Measurements from ENCODE around the gene PRKG1. TPM values are rescaled to one million over a fixed set of nuclear protein-coding genes. Genes with fewer than 3 reads are reported as not detected.

PRKG1 gene
- total RNA-seq, 4 donors from 2014 or later, result 26.5 to 72.3 (median 58.1) TPM

DNA sequence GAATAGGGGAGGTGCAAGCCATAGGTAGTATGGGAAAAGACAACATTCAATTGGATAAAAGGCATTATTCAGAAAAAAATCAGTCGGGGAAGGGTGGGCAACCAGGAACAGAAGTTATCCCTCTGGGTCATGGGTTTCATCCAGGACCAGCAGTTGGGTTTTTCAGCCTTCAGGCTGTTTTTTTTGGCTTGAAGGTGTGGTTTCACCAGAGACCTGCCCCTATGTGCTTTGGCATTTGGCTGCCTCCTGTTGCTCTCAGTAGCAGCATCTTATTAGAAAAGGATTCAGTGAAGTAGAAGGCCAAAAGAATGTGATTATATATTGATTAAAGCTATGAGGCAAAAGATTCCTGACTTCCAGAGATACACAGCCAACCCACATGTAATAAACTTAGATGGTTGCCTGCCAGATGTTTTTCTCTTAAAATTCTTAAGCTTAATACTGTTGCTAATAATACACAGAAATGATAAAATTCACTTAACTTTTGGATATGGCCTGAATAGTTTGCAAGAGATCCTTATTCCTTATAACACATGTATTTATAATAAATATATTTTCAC lies 876.8 kb downstream of the PRKG1 start:
- intact Hi-C loops (cut with DNase I), result no loop called here
- 80 to 81% methylated on average over 1 of the region's 1 CpG for WGBS, 2 donors
- no peak overlapping the region for H3K4me3 ChIP-seq (replicated peaks in 1 of 3)
- H3K9me3 ChIP-seq, result no peaks in the 10 kb centered on the region
- DNase-seq, result no peak
- no peaks in the 10 kb centered on the region for H3K27me3 ChIP-seq
- TF ChIP-seq, protein P1, sequence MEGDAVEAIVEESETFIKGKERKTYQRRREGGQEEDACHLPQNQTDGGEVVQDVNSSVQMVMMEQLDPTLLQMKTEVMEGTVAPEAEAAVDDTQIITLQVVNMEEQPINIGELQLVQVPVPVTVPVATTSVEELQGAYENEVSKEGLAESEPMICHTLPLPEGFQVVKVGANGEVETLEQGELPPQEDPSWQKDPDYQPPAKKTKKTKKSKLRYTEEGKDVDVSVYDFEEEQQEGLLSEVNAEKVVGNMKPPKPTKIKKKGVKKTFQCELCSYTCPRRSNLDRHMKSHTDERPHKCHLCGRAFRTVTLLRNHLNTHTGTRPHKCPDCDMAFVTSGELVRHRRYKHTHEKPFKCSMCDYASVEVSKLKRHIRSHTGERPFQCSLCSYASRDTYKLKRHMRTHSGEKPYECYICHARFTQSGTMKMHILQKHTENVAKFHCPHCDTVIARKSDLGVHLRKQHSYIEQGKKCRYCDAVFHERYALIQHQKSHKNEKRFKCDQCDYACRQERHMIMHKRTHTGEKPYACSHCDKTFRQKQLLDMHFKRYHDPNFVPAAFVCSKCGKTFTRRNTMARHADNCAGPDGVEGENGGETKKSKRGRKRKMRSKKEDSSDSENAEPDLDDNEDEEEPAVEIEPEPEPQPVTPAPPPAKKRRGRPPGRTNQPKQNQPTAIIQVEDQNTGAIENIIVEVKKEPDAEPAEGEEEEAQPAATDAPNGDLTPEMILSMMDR (IDR thresholded peaks at IDR 0.05), result no peak
- no peak for TF ChIP-seq POLR2A (IDR thresholded peaks at IDR 0.05)
- no peak overlapping the region for H3K27ac ChIP-seq
- no peaks in the 10 kb centered on the region for H3K4me1 ChIP-seq
- H3K36me3 ChIP-seq, result no peaks in the 10 kb centered on the region

DNA sequence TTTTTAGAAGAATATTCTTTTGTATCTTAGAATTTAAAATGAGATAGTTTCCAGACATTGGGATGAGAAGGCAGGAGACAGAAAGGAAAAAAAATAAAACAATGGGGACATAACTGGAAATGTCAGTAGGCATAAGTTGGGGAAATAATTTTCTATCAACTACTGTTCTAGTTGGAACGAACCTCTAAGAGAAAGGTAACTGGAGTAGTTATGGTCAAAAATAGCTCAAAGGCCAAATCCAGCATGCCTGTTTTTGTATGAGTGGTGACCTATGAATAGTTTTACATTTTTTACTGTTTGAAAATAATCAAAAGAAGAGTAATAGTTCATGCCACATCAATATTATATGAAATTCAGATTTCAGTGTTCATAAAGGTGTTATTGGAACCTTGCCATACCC lies 877.3 kb downstream of the PRKG1 start:
- Histone ChIP-seq H3K4me1 (no peaks in the 10 kb centered on the region), H3K27me3 (no peaks in the 10 kb centered on the region), H3K36me3 (no peaks in the 10 kb centered on the region), H3K27ac (no peak overlapping the region), H3K4me3 (replicated peaks in 1 of 3) (no peak overlapping the region), H3K9me3 (no peaks in the 10 kb centered on the region)
- no peak for DNase-seq
- 75 to 78% methylated on average over 1 of the region's 1 CpG for WGBS, 2 donors
- intact Hi-C loops (cut with DNase I), result no loop called here
- no peak for TF ChIP-seq POLR2A (IDR thresholded peaks at IDR 0.05)
- TF ChIP-seq, protein P1 (IDR thresholded peaks at IDR 0.05), result no peak

DNA sequence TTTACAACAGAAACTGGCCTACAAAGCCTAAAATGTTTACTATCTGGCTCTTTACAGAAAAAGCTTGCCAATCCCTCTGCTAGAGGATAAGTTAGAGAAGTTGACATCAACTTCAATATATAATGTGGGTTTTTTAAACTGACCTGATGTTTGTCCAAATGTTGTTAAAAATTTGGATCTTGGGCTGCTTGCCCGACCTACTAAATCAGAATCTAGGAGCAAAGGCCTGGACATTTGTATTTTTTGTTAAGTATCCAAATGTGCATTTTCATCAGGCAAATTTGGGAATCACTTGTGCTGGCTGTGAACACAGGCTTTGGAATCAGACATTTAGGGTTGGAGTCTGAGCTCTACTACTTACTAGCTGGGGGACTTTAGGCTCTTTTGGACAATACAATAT lies 877.8 kb downstream of the PRKG1 start:
- Histone ChIP-seq H3K4me3 (replicated peaks in 1 of 3) (no peak overlapping the region), H3K9me3 (no peaks in the 10 kb centered on the region), H3K4me1 (no peaks in the 10 kb centered on the region), H3K27ac (no peak overlapping the region), H3K36me3 (no peaks in the 10 kb centered on the region), H3K27me3 (no peaks in the 10 kb centered on the region)
- intact Hi-C loops (cut with DNase I), result no loop called here
- no peak for DNase-seq
- 82 to 85% methylated on average over 1 of the region's 1 CpG for WGBS, 2 donors
- TF ChIP-seq POLR2A (IDR thresholded peaks at IDR 0.05), result no peak
- TF ChIP-seq, protein P1 (IDR thresholded peaks at IDR 0.05), result no peak

DNA sequence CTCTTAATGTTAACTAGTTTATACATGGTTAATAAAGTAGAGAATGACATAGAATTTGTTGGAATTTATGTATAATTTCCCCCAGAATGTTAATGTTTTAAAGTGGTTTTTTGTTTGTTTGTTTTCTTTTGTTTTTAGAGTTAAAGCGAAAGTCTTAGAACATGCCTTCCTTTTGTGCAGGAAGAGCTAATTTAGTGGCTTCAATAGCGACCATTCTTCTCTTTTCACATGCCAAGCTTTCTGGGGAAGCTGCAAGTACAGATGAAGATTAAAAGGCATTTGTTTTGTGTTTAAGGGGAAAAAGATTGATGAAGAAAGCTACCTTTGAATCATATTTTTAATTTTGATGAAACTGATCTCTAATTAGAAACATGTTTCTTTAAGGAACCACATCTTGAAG lies 881.4 kb downstream of the PRKG1 start:
- H3K4me3 ChIP-seq (replicated peaks in 1 of 3), result no peak overlapping the region
- H3K4me1 ChIP-seq, result no peaks in the 10 kb centered on the region
- intact Hi-C loops (cut with DNase I), result no loop called here
- no peak overlapping the region for H3K27ac ChIP-seq
- no peak for DNase-seq
- TF ChIP-seq, protein P1 (IDR thresholded peaks at IDR 0.05), result no peak
- TF ChIP-seq POLR2A (IDR thresholded peaks at IDR 0.05), result no peak
- no peaks in the 10 kb centered on the region for H3K27me3 ChIP-seq
- H3K9me3 ChIP-seq, result no peaks in the 10 kb centered on the region
- WGBS, 2 donors, result 82 to 85% methylated on average over 2 of the region's 2 CpGs
- H3K36me3 ChIP-seq, result no peaks in the 10 kb centered on the region

DNA sequence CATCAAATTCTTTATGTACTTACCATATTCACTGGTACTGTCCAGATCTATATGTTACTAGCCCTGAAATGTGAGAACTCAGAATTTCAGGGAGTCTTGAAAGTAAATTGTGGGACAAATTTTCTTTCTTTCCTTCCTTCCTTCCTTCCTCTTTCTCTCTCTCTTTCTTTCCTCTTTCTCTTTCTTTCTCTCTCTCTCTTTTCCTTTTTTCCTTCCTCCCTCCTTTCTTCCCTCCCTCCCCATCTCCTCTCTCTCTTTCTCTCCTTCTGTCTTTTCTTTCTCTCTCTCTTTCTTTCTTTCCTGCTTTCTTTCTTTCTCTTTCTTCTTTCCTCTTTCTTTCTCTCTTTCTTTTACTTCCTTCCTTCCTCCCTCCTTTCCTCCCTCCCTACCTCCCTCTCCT lies 882.5 kb downstream of the PRKG1 start:
- Histone ChIP-seq H3K36me3 (no peaks in the 10 kb centered on the region), H3K4me1 (no peaks in the 10 kb centered on the region), H3K9me3 (no peaks in the 10 kb centered on the region), H3K27ac (no peak overlapping the region), H3K4me3 (replicated peaks in 1 of 3) (no peak overlapping the region), H3K27me3 (no peaks in the 10 kb centered on the region)
- intact Hi-C loops (cut with DNase I), result no loop called here
- TF ChIP-seq, protein P1 (IDR thresholded peaks at IDR 0.05), result no peak
- no peak for TF ChIP-seq POLR2A (IDR thresholded peaks at IDR 0.05)
- no peak for DNase-seq
